HG03575 (cell line): ENCODE data around the gene FGFR4.

ENCODE experiments used
- ATAC-seq: cut with Tn5 transposase; IDR thresholded peaks from one replicate; pipeline ENCODE4 v1.9.1; 2021; ENCODE audit not compliant: unreplicated experiment, insufficient number of reproducible peaks, low FRiP score; ENCODE audit errors: extremely low read depth

The FGFR4 gene

GRCh38 chr5:177098120-177098469 is 11.4 kb downstream of the FGFR4 start:
- no peak for ATAC-seq

- ATAC-seq, result no peak
These were observed 11.9 kb downstream of the FGFR4 start for GRCh38 chr5:177098470-177099141.

GRCh38 chr5:177099422-177100093 is 12.8 kb downstream of the FGFR4 start:
- no peak for ATAC-seq

- no peak for ATAC-seq
These were observed 14.0 kb downstream of the FGFR4 start for GRCh38 chr5:177100714-177101121.

- no peak for ATAC-seq
These were observed 17.0 kb downstream of the FGFR4 start for GRCh38 chr5:177103523-177104253.

- ATAC-seq, result no peak
These were observed 19.2 kb downstream of the FGFR4 start for GRCh38 chr5:177105691-177106476.

- ATAC-seq, result no peak
These were observed 20.4 kb downstream of the FGFR4 start for GRCh38 chr5:177107159-177107558.

GRCh38 chr5:177109810-177110209 is 23.1 kb downstream of the FGFR4 start:
- ATAC-seq, result no peak

GRCh38 chr5:177111720-177112394 is 25.1 kb downstream of the FGFR4 start:
- ATAC-seq, result no peak

- ATAC-seq, result no peak
These were observed 26.0 kb downstream of the FGFR4 start for GRCh38 chr5:177112589-177113220.

GRCh38 chr5:177113566-177114424 is 27.1 kb downstream of the FGFR4 start:
- ATAC-seq, result no peak

- no peak for ATAC-seq
These were observed 30.1 kb downstream of the FGFR4 start for GRCh38 chr5:177116631-177117373.

GRCh38 chr5:177117441-177118045 is 30.8 kb downstream of the FGFR4 start:
- ATAC-seq, result no peak

- ATAC-seq, result no peak
These were observed 35.9 kb downstream of the FGFR4 start for GRCh38 chr5:177122566-177122965.

GRCh38 chr5:177123789-177124485 is 37.2 kb downstream of the FGFR4 start:
- ATAC-seq, result no peak

- no peak for ATAC-seq
These were observed 37.8 kb downstream of the FGFR4 start for GRCh38 chr5:177124486-177124991.
